Progenitor cell of endocrine pancreas (in vitro differentiated cells): Measurements from ENCODE around the gene PGM5. TPM values are rescaled to one million over a fixed set of nuclear protein-coding genes. Genes with fewer than 3 reads are reported as not detected.

Source experiments
- DNase-seq: peaks from one replicate; pipeline ENCODE4 v3.0.0; 2021; ENCODE audit warnings: low spot score; ENCODE audit not compliant: unreplicated experiment
- H3K27ac Mint-ChIP-seq: 2 replicates; pipeline ENCODE4 v1.8.0; 2021; ENCODE audit warnings: mild to moderate bottlenecking, moderate library complexity, mixed read lengths
- H3K27me3 Mint-ChIP-seq: 2 replicates; pipeline ENCODE4 v1.8.0; 2021; ENCODE audit warnings: mixed read lengths
- H3K36me3 Mint-ChIP-seq: 2 replicates; pipeline ENCODE4 v1.8.0; 2022; ENCODE audit warnings: mixed read lengths; ENCODE audit not compliant: insufficient read depth
- H3K4me1 Mint-ChIP-seq: 2 replicates; pipeline ENCODE4 v1.8.0; 2021; ENCODE audit warnings: low read depth, mixed read lengths
- H3K4me3 Mint-ChIP-seq: 2 replicates; pipeline ENCODE4 v1.8.0; 2021; ENCODE audit warnings: low read depth, mild to moderate bottlenecking, moderate library complexity, mixed read lengths
- H3K9me3 Mint-ChIP-seq: 2 replicates; pipeline ENCODE4 v1.8.0; 2021; ENCODE audit warnings: low read depth, mixed read lengths
- CTCF ChIP-seq: fragments of 200-600 bp; sonication (generic); IDR thresholded peaks from one replicate; pipeline ENCODE4 v1.5.0; 2021; ENCODE audit warnings: antibody characterized with exemption, mild to moderate bottlenecking; ENCODE audit not compliant: unreplicated experiment
- total RNA-seq: library from RNA; stranded (reverse); gene quantifications from 2 replicates; pipeline ENCODE4 v1.2.1, GENCODE V29; 2021

PGM5 gene
- total RNA-seq, 1 donor from 2014 or later = 3.9 TPM

- no peak for TF ChIP-seq CTCF
- Mint-ChIP-seq H3K4me3 (no peak overlapping the region), H3K27me3 (peaks cover 4% of the 10 kb centered on the region), H3K9me3 (no peaks in the 10 kb centered on the region), H3K27ac (no peak overlapping the region), H3K4me1 (no peaks in the 10 kb centered on the region), H3K36me3 (no peaks in the 10 kb centered on the region)
- no peak for DNase-seq
Measured at GRCh38 chr9:68577774-68578591, 221.6 kb downstream of the PGM5 start.

Other genes starting within 250 kb of the PGM5 start
- gene ZNG1C, start 114.6 kb upstream of the PGM5 start, total RNA-seq = 37.3 and 39.2 TPM in 2 replicates
- gene FOXD4L3, start 53.7 kb upstream of the PGM5 start, total RNA-seq = 0.36 and 0.44 TPM in 2 replicates
- not detected in 2 replicates for gene TMEM252, start 184.3 kb downstream of the PGM5 start, total RNA-seq